Astrocyte (in vitro differentiated cells and primary cell): ENCODE data around the gene SCAMP1.

Source experiments
- EZH2 ChIP-seq: IDR thresholded peaks from 2 replicates; pipeline ENCODE4 v1.6.1; 2012; ENCODE audit warnings: mild to moderate bottlenecking, low read length, inconsistent platforms; ENCODE audit not compliant: insufficient read depth
- TF ChIP-seq, protein P1 (sequence below): IDR thresholded peaks from 2 replicates; pipeline ENCODE4 v1.5.1; 2011; ENCODE audit warnings: low read depth, mild to moderate bottlenecking, inconsistent platforms, low read length, moderate library complexity; ENCODE audit not compliant: insufficient read depth

- TF ChIP-seq, protein P1, sequence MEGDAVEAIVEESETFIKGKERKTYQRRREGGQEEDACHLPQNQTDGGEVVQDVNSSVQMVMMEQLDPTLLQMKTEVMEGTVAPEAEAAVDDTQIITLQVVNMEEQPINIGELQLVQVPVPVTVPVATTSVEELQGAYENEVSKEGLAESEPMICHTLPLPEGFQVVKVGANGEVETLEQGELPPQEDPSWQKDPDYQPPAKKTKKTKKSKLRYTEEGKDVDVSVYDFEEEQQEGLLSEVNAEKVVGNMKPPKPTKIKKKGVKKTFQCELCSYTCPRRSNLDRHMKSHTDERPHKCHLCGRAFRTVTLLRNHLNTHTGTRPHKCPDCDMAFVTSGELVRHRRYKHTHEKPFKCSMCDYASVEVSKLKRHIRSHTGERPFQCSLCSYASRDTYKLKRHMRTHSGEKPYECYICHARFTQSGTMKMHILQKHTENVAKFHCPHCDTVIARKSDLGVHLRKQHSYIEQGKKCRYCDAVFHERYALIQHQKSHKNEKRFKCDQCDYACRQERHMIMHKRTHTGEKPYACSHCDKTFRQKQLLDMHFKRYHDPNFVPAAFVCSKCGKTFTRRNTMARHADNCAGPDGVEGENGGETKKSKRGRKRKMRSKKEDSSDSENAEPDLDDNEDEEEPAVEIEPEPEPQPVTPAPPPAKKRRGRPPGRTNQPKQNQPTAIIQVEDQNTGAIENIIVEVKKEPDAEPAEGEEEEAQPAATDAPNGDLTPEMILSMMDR, result no peak
- no peak for TF ChIP-seq EZH2
Measured at GRCh38 chr5:78387468-78388153, 27.2 kb downstream of the SCAMP1 start.
